Hepatic stellate cell (primary cell): ENCODE data around the gene TSPOAP1.

Source experiments
- DNase-seq: peaks from one replicate; pipeline ENCODE4 v3.0.0; 2011; ENCODE audit warnings: low spot score

The TSPOAP1 gene, protein sequence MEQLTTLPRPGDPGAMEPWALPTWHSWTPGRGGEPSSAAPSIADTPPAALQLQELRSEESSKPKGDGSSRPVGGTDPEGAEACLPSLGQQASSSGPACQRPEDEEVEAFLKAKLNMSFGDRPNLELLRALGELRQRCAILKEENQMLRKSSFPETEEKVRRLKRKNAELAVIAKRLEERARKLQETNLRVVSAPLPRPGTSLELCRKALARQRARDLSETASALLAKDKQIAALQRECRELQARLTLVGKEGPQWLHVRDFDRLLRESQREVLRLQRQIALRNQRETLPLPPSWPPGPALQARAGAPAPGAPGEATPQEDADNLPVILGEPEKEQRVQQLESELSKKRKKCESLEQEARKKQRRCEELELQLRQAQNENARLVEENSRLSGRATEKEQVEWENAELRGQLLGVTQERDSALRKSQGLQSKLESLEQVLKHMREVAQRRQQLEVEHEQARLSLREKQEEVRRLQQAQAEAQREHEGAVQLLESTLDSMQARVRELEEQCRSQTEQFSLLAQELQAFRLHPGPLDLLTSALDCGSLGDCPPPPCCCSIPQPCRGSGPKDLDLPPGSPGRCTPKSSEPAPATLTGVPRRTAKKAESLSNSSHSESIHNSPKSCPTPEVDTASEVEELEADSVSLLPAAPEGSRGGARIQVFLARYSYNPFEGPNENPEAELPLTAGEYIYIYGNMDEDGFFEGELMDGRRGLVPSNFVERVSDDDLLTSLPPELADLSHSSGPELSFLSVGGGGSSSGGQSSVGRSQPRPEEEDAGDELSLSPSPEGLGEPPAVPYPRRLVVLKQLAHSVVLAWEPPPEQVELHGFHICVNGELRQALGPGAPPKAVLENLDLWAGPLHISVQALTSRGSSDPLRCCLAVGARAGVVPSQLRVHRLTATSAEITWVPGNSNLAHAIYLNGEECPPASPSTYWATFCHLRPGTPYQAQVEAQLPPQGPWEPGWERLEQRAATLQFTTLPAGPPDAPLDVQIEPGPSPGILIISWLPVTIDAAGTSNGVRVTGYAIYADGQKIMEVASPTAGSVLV (N-terminal part only)

DNA sequence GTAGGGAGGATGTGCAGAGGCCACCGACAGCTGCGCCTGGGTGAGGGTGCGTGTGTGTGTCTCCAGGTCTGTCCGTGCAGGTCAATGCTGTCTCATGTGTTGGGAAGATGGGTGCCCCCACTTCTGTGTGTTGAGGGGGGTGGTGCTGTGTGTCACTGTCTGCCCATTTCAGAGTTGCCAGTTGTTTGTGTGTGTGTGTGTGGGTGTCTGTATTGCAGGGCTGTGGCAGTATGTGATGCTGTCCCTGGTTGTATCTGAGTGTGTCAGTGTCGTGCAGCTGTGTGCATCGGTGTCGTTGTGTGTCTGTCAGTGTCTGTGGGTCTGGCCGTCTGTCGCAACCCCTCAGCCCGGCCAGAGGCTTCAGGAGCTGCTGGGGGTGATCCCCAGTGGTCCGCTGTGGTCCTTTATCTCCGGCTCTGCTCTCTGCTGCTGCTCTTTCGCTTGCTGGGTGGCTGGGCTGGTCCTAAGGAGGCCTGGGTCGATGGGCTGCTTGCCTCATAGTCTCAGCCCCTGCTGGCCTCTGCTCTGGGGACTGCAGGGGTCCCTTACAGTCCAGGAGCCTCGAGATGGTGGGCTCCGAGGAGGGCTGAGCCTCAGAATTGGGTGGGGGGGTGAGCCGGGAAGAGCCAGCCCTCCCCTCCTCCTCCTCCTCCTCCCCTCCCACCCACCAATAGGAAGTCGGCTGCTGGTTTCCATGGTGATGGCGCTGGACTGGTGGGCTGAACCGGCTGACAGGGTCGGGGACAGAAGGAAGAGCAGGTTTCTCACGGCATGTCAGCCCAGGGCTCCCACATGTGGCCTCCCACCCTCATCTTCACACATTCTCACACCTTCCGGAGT, at the start of gene TSPOAP1:
Gene TSPOAP1 (minus strand): TSS at position 601 of the 840 bp plus-strand sequence. CDS start 875 bp downstream, outside the sequence.
- DNase-seq, result no peak

DNA sequence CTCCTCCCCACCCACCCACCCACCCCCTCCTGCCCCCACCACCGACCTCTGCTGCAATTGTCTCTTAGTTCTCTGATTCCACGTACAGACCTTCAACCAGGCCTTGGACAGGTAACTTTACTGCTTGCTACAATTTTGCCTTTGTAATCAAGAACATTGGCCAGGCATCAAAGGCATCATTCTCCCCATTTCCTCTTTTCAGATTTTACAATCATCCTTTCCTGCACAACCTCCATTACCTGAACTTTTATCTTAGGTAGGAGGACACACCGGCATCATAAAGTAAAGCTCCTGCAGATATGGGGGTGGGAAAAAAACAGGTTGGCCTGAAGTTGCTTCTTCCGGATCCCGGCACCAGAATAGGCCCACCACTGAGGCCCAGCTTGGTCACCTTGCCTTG, 49.1 kb upstream of the TSPOAP1 start:
- no peak for DNase-seq

DNA sequence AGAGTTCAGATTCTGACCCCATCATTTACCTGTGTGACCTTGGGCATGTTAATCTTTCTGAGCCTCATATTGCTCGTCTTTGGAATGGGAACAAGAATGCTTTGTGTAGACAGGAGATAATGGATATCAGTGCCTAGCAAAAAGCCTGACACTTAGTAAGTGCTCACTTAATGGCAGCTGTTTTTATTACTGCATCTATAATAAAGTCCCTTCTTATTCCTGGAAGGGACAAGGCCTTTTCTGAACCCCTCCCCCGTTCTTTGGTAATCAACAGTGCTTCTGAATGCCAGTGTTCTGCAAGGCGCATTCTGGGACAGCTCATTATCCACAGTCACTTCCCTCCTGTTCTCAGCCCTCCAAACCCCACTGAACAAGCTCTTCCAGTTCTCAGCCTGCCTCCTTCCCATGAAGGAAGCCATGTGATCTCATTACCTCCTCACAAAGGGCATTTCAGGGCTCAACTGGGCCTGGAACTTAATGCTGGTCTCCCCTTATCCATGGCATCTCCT, 48.6 kb upstream of the TSPOAP1 start:
- no peak for DNase-seq

DNA sequence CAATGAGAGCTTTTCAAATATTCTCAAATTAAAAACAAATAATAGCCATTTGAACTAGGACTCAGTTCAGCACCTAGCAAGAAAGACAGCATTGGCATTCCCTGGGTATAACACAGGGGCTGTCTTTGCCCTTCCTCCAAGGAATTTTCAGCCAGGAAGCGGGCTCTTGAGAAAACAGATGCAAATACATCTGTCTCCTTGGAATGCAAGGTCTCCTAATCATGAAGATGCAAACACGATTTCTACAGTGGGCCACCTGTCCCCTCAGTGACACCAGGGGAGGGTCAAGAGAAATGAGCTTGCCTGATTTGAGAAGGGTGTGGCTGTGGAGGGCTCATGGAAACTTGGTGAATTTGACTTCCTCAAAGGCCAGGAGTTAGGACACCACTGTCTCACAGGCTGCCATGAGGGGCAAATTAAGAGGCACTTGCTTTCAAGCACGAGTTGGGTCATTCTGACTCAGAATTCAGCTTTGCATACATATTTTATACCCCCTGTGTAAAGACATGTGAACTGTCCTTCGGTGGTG, 47.9 kb upstream of the TSPOAP1 start:
- no peak for DNase-seq

DNA sequence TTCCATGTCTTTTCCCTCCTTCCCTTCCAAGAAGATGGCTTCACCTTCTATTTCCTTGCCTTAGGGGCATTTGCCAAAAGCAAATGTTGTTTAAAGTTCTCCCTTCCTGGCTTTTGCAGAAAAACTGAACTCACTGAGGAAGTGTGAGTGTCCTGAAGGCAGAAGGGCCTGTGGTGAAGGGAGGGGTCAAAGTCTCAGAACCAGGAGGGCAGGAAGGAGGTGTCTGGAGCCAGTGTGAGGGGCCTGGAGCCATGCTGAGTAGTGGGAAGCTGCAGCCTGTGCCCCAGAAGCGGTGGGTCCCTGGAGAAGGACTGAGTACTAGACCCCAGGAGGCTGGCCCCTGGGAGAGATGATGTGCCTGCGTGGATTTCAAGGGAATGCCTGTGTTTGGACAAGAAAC, 47.2 kb upstream of the TSPOAP1 start:
- DNase-seq, result no peak

DNA sequence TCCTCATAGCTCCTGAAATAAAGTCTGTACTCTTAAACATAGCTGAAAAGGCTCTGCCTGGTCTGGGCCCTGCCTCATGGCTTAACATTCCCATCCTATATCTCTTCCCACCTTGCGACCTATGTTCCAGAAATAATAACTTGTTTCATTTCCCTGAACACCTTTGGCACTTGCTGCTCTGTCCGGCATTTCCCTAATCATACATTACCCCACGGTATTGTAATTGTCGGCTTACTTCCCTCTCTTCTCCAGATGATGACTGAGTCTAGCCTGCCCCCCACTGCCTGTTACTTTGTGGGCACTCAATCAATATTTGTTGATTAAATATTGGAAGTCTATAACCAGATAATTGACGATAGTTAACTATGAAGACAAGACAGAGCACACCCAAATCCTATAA, 46.7 kb upstream of the TSPOAP1 start:
- DNase-seq, result no peak

DNA sequence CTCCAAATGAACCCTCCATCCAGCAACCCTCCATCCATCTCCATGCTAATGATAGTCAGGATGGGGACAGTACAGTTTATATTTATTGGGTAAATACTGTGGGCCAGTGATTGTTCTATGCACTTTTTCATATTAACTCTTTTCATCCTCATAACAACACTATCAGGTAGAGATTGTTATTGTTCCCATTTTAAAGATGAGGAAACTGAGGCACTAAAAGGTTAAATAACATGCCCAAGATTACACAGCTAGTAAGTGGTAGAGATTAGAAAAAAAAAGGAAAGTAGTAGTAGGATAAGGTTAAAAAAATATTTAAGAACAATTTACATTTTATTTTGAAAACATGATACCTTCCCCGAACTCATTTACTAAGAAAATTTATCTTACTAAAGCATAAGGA, 45.3 kb upstream of the TSPOAP1 start:
- no peak for DNase-seq

DNA sequence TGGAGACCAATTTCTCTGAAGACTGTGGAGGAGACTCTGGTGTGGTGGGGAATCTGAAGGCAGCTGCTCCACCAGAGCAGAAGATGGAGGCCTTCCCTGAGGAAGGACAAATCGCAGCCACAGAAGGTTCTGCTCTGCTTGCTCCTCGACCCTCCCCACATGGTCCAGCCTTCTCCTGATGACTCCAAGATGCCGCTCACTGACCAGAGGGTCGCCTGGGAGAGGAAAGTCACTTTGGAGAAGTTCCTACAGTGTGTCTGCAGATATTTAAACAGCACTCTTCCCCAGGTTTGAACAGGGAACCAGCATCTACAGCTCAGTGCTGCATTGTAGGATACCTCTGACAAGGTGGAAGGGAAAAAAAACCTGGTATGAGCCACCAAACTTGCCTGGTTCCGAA, 44.4 kb upstream of the TSPOAP1 start:
- no peak for DNase-seq

DNA sequence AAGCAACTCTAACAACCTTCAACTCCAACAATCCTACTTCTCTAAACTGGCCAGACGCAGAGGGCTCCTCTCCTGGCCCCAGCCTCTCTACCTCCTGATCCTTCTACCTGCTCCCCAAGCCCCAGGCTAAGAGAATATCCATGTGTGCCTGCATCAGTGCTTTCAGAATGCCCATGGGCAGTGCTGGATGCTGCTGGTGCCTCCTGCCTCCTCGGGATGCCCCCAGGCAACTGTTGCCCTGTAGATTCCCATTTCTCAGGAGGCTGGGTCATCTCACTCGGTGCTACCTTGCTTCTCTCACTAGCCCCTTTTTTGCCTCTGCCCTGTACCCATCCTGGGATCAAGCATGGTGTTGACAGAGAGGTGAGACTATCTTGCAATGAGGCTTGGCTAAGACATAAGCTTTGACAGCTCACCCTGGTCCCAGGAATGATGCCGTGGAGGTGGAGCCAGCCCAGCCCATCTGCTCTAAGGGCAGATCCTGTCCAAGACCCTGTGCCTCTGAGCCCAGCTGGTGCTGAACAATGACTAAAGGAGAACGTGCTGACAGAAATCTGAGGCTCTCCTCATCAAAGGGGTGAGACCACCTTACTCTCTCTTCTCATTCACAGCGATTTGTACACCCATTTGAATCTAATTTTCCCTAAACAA, 42.8 kb upstream of the TSPOAP1 start:
- DNase-seq, result no peak

DNA sequence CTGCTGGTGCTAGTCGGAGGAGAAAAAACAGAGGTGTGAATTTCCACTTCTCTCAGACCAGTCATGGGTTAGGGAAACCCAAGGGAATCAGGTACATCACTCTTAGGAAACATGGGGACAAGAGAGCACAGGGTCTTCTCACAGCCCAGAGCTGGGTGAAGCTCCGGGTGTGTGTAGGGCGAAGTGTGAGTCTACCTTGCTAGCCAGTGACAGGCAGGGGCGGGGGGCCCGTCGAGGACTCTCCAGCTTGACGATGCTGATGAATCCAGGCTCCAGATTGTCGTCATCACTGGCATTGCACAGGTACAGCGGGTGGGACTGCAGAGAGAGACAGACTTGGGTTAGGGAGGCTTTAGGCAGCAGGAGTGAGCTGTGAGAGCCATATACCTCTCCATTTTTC, 42.1 kb upstream of the TSPOAP1 start:
- DNase-seq, result no peak

DNA sequence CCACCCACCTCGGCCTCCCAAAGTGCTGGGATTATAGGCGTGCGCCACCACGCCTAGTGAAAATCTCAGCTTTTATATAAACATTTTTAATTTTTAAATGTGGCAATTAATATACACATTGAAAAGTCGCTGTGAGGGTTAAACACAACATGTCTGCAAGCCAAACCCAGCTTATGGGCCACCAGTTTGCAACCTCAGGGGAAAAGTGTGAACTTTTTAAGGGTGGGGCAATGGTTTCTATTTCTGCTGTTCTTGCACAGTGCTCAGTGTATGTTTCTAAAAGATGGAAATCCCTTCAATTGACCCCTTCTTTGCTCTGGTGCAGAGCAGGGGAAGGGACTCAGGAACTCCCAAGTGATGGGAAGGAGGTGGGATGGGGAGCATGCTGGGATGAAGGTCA, 41.7 kb upstream of the TSPOAP1 start:
- no peak for DNase-seq

DNA sequence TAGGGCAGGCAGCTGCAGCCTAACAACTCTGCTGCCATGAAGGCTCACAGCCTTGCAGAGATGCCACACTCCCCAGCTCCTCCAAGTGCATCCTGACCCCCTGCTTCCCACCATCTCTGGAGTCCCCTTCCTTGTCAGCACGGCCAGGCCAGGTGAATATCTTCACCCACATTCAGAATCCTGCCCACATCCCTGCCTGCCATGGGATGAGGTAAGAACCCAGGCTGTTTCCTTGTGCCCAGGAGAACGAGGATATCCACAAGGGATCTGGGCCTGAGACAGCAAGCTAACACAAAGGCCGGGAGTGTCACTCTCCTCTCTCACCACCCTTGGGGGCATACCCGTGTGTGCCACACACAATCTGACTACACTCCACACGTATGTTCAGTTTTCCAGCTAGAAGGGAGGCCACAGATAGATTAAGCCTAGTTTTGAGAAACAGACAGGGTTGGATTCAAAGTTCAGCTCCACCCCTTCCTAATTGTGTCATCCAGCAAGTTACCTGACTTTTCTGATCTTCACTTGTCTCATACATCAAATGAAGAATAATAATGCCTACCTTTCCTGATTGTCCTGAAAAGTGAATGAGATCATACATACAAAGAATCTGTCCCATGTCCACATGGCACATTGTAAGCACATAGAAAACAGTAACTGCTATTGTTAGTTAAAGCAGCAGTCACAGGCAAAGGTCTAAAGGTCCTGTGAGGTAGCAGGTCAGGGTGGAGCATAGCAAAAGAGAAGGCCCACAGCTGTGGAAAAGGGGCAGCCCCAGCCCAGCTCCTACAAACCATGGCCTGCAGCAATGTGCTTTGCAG, 40.8 kb upstream of the TSPOAP1 start:
- DNase-seq, result no peak

DNA sequence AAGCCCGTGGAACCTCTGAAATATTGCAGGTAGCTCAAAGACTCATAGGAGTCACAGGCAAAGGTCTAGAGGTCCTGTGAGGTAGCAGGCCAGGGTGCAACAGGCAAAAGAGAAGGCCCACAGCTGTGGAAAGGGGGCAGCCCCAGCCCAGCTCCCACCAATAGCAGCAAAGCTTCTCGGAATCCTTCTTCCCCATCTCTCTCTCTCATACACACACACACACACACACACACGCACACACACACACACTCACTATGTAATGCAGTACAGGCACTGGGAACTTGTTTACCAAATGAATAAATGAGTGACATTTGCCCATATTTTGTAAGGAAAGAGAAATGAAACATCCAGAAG, 40.2 kb upstream of the TSPOAP1 start:
- DNase-seq, result no peak

DNA sequence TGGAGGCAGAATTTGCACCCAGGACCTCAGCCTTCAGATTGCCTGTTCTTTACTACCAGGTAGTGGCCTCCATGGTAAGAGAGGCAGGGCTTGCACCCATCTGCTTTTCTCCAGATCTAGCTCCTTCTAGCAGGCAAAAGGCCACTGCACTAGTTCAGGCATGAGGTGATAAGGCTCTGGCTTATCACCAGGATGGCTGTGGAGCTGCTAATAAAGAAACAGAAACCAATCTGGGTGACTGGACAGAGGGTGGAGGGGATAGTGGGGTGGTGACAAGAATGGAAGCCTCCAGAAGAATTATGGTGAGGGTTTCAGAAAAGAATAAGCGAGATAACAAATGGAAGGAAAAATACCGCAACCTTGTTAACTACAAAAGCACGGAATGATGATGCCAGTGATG, 38.9 kb upstream of the TSPOAP1 start:
- no peak for DNase-seq

DNA sequence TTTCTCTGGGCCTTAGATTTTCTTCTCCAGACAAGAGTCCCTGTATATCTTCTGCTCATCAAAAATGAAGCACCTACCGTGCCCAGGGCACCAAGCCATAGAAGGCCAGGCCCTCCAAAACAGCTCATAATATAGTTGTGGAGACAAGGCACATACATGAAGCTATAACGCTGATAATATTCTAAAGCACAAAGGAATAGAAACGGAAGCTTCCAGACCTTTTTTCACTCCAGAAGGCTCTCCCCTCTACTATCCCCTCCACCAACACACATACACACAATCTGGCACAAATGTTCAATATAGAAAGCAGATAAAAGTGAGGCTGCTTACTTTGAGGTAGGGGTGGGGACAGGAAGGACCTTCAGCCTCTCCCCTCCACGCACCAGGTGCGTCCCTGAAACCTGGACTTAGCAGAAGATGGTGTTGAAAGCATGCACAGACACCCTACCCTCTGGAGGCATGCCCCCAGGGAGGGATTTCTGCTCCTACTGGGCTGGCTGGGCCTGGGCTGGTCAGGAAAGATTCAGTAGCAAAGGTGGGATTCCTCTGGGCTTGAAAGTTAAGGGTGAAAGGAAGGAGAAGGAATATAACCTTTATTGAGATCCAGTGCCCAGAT, 37.5 kb upstream of the TSPOAP1 start:
- no peak for DNase-seq

DNA sequence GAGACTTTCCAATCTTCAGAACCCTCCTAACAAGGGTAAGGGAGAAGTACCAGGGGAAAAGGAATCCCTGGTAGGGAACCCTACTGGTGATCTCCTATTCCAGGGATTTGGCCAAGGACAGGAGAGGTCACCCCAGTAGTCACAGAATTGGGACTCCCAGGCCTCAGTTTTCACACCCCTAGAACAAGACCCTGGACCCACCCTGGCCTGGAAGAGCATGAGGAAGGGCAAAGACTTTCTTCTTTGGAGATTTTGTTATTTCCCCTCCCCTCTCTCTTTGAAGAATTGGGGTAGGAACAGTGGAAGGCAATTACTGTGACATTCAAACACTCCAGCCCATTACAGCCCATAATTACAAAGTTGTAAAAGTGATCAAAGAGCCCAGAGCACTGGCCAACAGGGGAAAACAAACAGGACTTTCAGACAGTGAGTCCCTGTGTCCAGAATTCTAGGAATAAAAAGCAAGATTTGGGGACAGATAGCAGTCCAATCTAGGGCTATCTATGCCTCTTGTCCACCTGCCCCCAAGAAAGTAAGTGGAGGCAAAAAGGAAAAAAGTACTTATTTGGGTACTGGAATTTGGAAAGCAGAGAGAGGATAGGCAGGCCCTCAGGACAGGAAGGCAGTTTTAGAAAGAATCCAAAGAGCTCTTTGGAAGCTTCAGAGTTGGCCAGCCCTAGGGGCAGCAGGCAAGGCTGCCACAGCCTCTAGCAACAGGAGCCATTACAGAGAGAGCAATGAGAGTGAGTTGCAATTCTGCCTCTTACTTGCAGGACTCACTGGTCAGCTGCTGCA, 36.8 kb upstream of the TSPOAP1 start:
- DNase-seq, result no peak

DNA sequence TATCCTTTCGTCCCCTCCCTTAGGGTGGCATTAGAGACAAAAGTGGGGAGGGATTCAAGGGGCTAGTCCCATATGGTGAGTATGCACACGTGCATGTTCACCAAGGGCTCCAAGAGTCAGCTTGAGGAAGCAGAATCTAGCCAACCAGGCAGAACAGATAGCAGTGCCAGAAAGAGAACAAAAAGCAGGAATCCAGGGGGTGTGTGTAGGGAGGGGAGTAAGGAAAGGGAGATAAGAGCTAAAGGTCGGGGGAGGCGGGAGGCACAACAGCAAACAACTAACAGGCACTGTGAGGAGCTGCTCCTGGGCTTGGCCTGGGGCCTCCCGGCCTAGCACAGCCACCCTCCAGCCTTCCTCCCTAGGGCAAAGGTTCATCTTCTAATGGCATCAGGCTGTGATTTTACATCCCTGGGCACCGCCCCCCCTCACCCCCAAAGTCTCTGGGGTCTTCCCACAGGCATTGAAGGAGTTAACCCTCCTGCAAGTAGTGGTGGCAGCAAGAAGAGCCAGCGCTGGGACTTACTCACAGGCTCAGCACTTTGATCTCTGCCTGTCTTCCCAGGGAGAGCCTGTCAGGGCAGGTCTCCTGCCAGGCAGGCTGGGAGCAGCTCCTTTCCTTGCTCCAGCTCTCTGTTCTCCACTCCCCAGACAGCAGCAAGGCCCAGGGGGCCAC, 35.8 kb upstream of the TSPOAP1 start:
- DNase-seq, result no peak

DNA sequence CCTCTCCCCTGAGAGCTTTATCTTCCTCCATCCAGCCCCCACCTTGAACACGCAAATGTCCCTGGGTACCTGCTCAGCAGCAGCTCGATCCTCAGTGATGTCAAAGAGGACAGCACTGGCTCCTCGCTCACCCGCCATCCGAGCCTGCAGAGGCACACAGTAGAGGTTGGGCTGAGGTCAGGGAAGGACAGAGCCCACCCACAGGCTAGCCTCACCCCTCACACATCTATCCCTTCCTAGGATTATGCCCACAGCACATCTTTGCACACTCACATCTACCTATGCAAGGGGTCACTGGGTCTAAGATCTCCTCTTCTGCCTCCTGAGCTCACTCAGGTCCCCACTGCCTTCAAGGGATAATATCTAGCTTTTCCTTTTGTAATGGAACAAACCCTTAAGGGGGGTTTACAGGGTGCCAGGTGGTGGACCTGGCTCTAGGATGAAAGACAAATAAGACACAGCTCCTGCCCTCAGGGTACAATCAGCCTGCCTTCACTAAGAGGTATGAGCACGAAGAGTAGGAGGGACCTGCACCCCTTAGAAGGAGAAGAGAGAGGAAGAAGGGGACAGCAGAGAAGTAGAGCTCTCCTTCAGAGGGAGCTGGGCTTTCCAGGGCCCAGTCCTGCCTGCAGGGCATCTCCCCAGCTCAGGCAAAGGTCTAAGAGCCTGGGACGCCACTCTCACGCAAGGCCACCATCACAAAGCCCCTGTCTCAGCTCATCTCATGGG, 35.0 kb upstream of the TSPOAP1 start:
- DNase-seq, result no peak
